GM19023 (cell line): ENCODE results near the gene PDE2A.

Experiments
- ATAC-seq: cut with Tn5 transposase; IDR thresholded peaks from one replicate; pipeline ENCODE4 v1.9.1; 2021; ENCODE audit warnings: mild to moderate bottlenecking, moderate library complexity; ENCODE audit not compliant: unreplicated experiment

Gene PDE2A

GRCh38 chr11:72592698-72593495 lies 81.3 kb downstream of the PDE2A start:
- ATAC-seq, result no peak

GRCh38 chr11:72591785-72592502 lies 82.3 kb downstream of the PDE2A start:
- no peak for ATAC-seq

GRCh38 chr11:72591023-72591422 lies 83.2 kb downstream of the PDE2A start:
- no peak for ATAC-seq

GRCh38 chr11:72589802-72590761 lies 84.1 kb downstream of the PDE2A start:
- no peak for ATAC-seq

GRCh38 chr11:72588421-72589410 lies 85.5 kb downstream of the PDE2A start:
- ATAC-seq, result no peak

GRCh38 chr11:72587696-72588095 lies 86.5 kb downstream of the PDE2A start:
- ATAC-seq, result no peak

- no peak for ATAC-seq
These were observed 87.7 kb downstream of the PDE2A start for GRCh38 chr11:72586321-72587090.

GRCh38 chr11:72585762-72586311 lies 88.4 kb downstream of the PDE2A start:
- no peak for ATAC-seq

GRCh38 chr11:72584939-72585597 lies 89.2 kb downstream of the PDE2A start:
- no peak for ATAC-seq

- no peak for ATAC-seq
These were observed 89.8 kb downstream of the PDE2A start for GRCh38 chr11:72584293-72584938.

- no peak for ATAC-seq
These were observed 90.5 kb downstream of the PDE2A start for GRCh38 chr11:72583616-72584292.

- ATAC-seq, result no peak
These were observed 91.1 kb downstream of the PDE2A start for GRCh38 chr11:72583177-72583553.

- no peak for ATAC-seq
These were observed 91.7 kb downstream of the PDE2A start for GRCh38 chr11:72582206-72583176.

- no peak for ATAC-seq
These were observed 93.2 kb downstream of the PDE2A start for GRCh38 chr11:72581067-72581466.

GRCh38 chr11:72580642-72580950 lies 93.6 kb downstream of the PDE2A start:
- no peak for ATAC-seq
